GM12874 (cell line): Measurements from ENCODE around the gene HTR2C.

Experiments
- TF ChIP-seq, protein P1 (sequence below): IDR thresholded peaks from 2 replicates; pipeline ENCODE4 v1.5.1; 2011; ENCODE audit warnings: low read depth, mild to moderate bottlenecking, control low read depth, low read length, moderate library complexity; ENCODE audit not compliant: insufficient read depth

HTR2C gene

DNA sequence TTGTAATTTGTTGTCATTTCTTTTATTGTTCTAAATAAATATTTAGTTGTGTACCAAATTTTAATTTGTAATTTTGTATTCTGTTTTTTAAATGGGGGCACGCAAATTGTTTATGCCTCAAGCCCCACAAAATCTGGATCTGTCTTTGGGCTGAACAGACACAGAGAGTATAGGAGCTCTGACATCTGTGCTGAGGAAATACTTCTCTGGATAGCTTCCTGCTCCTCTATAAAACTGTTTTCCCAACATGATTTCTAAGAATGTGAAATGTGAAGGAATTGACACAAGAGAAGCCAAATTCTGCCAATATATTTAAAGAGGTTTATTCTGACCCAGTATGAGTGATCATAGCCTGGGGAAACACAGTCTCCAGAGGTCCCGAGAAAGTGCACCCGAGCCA is 340.5 kb downstream of the HTR2C start:
- TF ChIP-seq, protein P1, sequence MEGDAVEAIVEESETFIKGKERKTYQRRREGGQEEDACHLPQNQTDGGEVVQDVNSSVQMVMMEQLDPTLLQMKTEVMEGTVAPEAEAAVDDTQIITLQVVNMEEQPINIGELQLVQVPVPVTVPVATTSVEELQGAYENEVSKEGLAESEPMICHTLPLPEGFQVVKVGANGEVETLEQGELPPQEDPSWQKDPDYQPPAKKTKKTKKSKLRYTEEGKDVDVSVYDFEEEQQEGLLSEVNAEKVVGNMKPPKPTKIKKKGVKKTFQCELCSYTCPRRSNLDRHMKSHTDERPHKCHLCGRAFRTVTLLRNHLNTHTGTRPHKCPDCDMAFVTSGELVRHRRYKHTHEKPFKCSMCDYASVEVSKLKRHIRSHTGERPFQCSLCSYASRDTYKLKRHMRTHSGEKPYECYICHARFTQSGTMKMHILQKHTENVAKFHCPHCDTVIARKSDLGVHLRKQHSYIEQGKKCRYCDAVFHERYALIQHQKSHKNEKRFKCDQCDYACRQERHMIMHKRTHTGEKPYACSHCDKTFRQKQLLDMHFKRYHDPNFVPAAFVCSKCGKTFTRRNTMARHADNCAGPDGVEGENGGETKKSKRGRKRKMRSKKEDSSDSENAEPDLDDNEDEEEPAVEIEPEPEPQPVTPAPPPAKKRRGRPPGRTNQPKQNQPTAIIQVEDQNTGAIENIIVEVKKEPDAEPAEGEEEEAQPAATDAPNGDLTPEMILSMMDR = no peak

DNA sequence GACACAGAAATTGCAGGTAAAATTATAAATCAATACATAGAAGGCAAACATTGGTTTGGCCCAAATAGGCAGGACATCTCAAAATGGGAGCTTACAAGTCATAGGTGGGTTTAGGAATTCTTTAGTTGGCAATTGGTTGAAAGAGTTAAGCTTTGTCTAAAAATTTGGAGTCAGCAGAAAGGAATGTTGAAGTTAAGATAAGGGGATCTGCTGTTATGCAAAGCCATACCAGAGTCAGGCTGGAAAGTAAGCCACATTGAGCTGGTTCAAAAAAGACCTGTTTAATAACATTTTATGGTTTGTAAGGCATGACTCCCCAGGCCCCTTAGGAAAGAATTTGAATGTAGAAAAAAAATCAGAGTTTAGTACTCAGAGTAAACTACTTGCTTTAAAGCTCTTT is 341.0 kb downstream of the HTR2C start:
- TF ChIP-seq, protein P1 = no peak

DNA sequence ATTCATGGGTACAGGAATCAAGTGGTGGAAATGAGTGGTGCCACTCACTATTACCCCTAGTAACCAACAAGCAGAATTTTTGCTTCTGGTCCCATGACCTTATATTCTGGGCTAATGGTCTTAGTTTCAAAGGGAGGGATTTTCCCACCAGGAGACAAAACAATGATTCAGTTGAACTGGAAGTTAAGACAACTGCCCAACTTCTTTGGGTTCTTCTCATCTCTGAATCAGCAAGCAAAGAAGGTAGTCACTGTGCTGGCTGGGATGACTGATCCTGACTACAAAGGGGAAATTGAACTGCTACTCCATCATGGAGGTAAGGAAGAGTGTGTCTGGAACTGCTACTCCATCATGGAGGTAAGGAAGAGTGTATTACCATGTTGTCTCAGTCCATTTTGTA is 346.3 kb downstream of the HTR2C start:
- TF ChIP-seq, protein P1 = no peak

DNA sequence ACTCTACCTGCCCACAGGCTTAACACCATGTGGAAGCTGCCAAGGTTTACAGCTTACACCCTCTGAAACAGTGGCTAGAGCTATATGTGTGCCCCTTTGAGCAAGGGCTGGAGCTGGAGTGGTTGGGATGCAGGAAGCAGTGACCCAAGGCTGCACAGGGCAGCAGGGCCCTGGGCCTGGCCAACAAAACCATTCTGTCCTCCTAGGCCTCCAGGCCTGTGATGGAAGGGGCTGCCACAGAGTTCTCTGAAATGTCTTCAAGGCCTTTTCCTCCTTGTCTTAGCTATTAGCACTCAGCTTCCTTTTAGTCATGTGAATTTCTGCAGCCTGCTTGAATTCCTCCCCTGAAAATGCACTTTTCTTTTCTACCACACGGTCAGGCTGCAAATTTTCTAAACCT is 348.7 kb downstream of the HTR2C start:
- TF ChIP-seq, protein P1 = no peak

DNA sequence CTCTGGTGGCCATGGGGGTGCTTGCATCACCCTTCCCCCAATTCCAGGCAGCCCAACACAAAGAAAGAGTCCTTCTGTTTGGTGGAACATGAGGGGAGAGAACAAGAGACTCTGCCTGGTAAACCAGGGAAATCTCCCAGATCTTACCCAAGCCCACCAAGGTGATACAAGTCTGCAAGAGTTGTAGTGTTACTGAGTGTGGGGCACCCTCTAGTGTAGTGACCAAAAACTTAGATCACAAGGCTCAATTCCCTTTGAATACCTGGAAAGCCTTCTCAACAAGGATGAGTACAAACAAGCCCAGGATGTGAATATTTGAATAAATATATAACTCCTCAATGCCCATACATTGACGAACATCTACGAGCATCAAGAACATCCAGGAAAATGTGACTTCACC is 368.8 kb downstream of the HTR2C start:
- TF ChIP-seq, protein P1 = no peak
